ENCODE results near the gene DEFB123.
"Not testable (repeated sequence)": the region's sequence is repeated elsewhere in the genome, so short reads cannot be mapped to it uniquely, and the experiment has no call there.

Gene DEFB123, protein sequence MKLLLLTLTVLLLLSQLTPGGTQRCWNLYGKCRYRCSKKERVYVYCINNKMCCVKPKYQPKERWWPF

DNA sequence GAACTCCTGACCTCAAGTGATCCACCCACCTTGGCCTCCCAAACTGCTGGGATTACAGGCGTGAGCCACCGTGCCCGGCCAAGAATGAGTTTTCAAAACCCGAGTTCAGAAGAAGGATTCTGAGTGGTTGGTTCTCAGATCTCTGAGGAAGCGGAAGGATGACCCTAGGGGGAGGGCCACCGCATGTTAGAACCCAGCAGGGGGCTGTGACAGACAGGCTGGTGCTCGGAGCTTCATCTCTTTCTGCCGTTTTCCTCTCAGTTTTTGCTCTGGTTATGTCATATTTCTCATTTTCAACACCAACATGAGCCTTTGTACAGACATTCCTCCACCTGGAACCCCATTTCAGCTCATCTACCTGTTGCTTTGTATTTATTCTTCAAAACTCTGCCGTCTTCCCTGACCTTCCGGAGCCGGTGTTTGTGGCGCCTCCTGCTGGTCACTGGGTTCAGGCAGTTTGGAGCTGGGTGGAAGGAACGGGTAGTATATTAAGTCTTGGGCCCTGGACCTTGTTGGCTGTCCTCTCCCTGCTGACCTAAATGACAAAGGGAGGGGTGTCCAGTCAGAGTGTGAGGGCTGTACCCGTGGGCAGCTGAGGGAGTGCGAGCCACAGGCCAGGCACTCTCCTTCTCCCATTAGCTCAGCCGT is at the start of gene DEFB123:
Gene DEFB123 (plus strand): TSS at position 621 of the 648 bp plus-strand sequence. CDS start 67 bp downstream, outside the sequence.
- no peak for DNase-seq (ENCODE audit: low spot score)

DNA sequence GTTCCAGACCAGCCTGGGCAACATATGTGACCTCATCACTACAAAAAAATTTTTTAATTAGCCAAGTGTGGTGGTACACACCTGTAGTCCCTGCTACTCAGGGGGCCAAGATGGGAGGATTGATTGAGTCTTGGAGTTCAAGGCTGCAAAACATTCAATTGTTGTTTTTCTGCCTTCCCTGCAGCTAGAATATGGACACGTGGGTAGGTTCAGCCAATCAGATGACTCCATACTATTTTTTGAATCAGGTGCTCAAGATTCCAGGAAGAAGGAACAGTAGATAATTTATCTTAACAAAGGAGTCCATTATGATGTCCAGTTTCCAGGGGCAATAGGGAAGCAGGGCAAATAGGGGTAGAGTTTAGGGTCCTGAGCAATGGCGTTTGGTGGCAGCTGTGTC is 47.6 kb upstream of the DEFB123 start:
- DNase-seq (ENCODE audit: low spot score): no peak

GRCh38 chr20:31394900-31395299 is 45.5 kb upstream of the DEFB123 start:
- DNase-seq (ENCODE audit: low spot score): no peak

DNA sequence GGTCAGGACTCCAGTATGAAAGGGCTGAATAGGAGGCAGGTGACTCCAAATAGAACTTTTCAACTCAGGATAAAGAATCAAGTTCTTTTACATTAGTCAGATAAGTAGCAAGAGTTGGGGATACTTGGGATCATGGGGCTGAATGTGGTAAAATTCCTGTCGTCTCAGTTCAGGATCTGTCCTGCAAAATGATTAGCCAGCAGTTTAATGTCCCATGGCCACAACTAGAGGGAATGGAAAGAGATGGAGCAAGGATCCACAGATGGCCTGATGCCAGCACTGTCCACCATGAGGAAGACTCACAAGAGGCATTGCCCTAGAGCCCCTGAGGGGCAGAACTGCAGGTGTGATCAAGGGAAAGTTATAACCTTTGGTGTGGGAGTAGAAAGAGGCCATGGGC is 36.5 kb upstream of the DEFB123 start:
- DNase-seq (ENCODE audit: low spot score): no peak

DNA sequence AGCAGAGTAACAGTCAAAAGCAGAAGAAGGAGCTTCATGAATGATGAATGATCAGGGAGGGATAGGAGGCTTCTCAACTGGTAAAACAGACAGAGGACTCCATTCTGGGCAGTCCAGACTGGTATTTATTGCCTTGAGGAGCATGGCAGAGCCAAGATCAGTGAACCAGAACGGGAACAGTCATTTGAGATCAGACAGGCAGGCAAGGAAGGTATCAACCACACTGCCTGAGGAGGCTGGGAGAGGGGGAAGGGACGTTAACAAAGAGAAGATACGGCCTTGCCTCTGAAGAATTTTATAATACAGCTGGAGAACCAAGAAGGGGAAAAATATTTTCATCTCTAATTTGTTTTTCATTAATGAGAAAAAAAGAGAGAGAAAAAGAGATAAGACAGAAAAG is 34.3 kb upstream of the DEFB123 start, which contains the start of gene DEFB121:
Gene DEFB121 (minus strand): TSS at position 101 of the 400 bp plus-strand sequence. CDS start 63 bp downstream, at position 38.
- no peak for DNase-seq (ENCODE audit: low spot score)

GRCh38 chr20:31410011-31410410 is 30.4 kb upstream of the DEFB123 start:
- DNase-seq (ENCODE audit: low spot score): no peak

GRCh38 chr20:31414381-31414780 is 26.1 kb upstream of the DEFB123 start:
- no peak for DNase-seq (ENCODE audit: low spot score)

- no peak for DNase-seq (ENCODE audit: low spot score)
Observed at GRCh38 chr20:31415653-31416052, 24.8 kb upstream of the DEFB123 start.

- no peak for DNase-seq (ENCODE audit: low spot score)
Observed at GRCh38 chr20:31418307-31418706, 22.1 kb upstream of the DEFB123 start.

DNA sequence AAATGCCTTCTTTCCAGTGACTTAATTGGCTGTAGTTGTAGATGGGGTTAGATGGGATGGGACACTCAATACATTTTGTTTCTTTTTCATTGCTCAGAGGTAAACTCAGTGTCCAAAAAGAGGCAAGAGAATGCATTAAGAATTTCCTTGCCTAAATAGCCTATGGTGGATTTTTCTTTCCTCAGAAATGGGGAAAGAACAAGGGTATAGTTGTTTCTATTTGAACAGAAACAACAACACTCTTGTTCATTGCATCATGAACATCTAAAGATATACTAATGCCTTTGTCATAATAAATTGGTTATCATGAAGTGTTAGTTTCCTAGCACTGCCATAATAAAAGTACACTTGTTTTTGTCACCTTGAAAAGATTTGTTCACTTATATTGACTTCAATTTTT is 14.6 kb upstream of the DEFB123 start:
- no peak for DNase-seq (ENCODE audit: low spot score)

DNA sequence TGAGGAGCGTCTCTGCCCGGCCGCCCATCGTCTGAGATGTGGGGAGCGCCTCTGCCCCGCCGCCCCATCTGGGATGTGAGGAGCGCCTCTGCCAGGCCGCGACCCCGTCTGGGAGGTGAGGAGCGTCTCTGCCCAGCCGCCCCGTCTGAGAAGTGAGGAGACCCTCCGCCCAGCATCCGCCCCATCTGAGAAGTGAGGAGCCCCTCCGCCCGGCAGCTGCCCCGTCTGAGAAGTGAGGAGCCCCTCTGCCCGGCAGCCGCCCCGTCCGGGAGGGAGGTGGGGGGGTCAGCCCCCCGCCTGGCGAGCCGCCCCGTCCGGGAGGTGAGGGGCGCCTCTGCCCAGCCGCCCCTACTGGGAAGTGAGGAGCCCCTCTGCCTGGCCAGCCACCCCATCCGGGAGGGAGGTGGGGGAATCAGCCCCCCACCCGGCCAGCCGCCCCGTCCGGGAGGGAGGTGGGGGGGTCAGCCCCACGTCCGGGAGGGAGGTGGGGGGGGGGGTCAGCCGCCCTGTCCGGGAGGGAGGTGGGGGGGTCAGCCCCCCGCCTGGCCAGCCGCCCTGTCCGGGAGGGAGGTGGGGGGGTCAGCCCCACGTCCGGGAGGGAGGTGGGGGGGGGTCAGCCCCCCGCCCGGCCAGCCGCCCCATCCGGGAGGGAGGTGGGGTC is 13.4 kb upstream of the DEFB123 start:
- DNase-seq (ENCODE audit: low spot score): not testable (repeated sequence)

- not testable (repeated sequence) for DNase-seq (ENCODE audit: low spot score)
Observed at GRCh38 chr20:31427576-31427975, 12.9 kb upstream of the DEFB123 start.

DNA sequence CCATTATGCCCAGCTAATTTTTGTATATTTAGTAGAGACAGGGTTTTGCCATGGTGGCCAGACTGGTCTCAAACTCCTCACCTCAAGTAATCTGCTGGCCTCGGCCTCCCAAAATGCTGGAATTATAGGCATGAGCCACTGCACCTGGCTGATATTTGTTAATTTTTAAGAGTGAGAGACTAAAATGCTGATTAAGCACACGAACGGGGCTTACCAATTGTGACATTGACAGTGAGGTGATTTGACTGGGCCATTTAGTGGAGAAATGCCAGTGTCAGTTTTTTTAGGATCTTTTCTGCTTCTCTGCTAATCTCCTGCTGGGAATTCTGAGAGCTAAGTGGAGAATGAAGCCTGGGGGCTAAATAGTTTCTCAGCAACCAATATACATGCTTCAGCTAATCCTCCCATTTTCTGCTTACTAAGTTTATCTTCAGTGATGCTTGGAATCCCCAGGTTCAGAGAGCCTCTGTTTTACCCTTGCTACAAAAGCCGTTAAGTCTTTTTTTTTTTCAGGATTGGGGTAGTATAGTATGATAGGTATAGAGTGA is 9.8 kb upstream of the DEFB123 start:
- no peak for DNase-seq (ENCODE audit: low spot score)

- no peak for DNase-seq (ENCODE audit: low spot score)
Observed at GRCh38 chr20:31446084-31446819, 5.8 kb downstream of the DEFB123 start.

- DNase-seq (ENCODE audit: low spot score): no peak
Observed at GRCh38 chr20:31449511-31450414, 9.3 kb downstream of the DEFB123 start.

- no peak for DNase-seq (ENCODE audit: low spot score)
Observed at GRCh38 chr20:31452575-31452974, 12.1 kb downstream of the DEFB123 start.

- peak; percentile 19 for DNase-seq (ENCODE audit: low spot score)
Observed at GRCh38 chr20:31454361-31454760, 13.9 kb downstream of the DEFB123 start.

DNA sequence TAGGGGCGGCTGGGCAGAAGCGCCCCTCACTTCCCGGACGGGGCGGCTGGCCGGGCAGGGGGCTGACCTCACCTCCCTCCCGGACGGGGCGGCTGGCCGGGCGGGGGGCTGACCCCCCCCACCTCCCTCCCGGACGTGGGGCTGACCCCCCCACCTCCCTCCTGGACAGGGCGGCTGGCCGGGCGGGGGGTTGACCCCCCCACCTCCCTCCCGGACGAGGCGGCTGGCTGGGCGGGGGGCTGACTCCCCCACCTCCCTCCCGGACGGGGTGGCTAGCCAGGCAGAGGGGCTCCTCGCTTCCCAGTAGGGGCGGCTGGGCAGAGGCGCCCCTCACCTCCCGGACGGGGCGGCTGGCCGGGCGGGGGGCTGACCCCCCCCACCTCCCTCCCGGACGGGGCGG is 30.5 kb downstream of the DEFB123 start:
- DNase-seq (ENCODE audit: low spot score): not testable (repeated sequence)

DNA sequence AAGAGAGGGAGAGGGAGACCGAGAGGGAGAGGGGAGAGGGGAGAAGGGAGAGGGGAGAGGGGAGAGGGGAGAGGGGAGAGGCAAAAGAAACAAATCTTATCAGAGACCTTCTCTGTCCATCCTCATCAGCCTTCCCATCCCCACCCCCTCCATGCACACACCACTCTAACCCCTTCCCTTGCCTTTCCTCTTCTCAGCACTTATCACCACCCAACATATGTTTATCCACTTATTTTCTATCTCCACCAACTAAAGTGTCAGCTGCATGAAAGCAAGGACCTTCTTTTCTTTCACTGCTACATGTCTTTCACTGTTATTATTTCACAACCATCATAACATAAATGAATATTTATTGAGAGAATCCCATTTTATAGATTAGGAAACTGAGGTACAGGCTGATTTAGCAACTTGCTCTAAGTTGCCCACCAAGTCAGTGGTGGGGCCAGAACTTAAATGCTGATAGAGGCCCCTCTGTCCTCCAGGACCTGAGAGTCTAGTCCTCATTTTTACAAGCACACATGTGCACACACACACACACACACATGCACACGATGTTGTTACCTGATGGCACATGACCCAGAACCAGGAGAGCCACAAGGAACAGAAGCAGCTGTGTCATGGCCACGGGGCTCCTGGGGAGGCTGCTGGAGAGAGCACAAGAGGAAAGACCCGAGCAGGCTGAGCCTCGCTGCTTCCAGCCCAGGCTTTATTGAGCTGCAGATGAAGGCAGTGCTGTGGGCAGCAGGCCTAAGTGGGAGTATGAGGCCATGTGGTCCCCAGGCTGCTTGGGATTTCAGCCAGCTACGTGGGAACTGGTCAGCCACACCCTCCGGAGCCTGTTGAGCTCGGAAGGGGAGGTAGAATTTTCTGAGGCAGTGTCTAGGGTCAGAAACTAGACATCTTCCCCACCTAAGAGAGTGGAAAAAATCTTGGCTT is 32.2 kb downstream of the DEFB123 start:
- no peak for DNase-seq (ENCODE audit: low spot score)
